HL-60 (cell line): ENCODE results near the gene YARS1.

Source experiments
- GABPA ChIP-seq: IDR thresholded peaks from 2 replicates; pipeline ENCODE4 v1.6.1; 2012; ENCODE audit warnings: low read depth
- POLR2AphosphoS5 ChIP-seq: IDR thresholded peaks from 2 replicates; pipeline ENCODE4 v1.6.1; 2012; ENCODE audit warnings: low read depth
- SPI1 ChIP-seq: IDR thresholded peaks from 2 replicates; pipeline ENCODE4 v1.6.1; 2012; ENCODE audit warnings: low read depth, mild to moderate bottlenecking, borderline replicate concordance
- TF ChIP-seq, protein P1 (sequence below): IDR thresholded peaks from one replicate; pipeline ENCODE4 v1.5.1; 2011; ENCODE audit warnings: low read length, control low read depth, inconsistent platforms; ENCODE audit not compliant: insufficient read depth
- TF ChIP-seq, protein P2 (sequence below): IDR thresholded peaks from 2 replicates; pipeline ENCODE4 v1.6.1; 2012; ENCODE audit warnings: low read depth; ENCODE audit not compliant: insufficient replicate concordance

DNA sequence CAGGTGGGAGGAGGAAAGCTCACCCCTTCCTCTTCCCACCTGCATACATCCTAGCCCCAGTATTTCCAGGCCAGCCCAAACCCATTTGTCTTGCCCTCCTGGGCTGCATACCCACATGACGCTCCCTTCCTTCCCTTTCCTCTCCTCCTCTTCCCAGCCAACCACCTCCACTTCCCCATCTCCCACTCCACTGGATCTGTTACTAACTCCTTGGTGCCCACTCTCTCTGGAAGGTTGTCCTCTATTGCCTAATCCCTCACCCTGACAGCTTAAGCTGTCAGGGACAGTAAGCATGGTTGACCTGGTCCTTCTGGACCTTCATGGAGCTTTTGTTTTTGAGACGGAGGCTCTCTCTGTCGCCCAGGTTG is 91.6 kb downstream of the YARS1 start:
- TF ChIP-seq, protein P1, sequence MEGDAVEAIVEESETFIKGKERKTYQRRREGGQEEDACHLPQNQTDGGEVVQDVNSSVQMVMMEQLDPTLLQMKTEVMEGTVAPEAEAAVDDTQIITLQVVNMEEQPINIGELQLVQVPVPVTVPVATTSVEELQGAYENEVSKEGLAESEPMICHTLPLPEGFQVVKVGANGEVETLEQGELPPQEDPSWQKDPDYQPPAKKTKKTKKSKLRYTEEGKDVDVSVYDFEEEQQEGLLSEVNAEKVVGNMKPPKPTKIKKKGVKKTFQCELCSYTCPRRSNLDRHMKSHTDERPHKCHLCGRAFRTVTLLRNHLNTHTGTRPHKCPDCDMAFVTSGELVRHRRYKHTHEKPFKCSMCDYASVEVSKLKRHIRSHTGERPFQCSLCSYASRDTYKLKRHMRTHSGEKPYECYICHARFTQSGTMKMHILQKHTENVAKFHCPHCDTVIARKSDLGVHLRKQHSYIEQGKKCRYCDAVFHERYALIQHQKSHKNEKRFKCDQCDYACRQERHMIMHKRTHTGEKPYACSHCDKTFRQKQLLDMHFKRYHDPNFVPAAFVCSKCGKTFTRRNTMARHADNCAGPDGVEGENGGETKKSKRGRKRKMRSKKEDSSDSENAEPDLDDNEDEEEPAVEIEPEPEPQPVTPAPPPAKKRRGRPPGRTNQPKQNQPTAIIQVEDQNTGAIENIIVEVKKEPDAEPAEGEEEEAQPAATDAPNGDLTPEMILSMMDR, result no peak
- no peak for TF ChIP-seq POLR2AphosphoS5
- TF ChIP-seq, protein P2, sequence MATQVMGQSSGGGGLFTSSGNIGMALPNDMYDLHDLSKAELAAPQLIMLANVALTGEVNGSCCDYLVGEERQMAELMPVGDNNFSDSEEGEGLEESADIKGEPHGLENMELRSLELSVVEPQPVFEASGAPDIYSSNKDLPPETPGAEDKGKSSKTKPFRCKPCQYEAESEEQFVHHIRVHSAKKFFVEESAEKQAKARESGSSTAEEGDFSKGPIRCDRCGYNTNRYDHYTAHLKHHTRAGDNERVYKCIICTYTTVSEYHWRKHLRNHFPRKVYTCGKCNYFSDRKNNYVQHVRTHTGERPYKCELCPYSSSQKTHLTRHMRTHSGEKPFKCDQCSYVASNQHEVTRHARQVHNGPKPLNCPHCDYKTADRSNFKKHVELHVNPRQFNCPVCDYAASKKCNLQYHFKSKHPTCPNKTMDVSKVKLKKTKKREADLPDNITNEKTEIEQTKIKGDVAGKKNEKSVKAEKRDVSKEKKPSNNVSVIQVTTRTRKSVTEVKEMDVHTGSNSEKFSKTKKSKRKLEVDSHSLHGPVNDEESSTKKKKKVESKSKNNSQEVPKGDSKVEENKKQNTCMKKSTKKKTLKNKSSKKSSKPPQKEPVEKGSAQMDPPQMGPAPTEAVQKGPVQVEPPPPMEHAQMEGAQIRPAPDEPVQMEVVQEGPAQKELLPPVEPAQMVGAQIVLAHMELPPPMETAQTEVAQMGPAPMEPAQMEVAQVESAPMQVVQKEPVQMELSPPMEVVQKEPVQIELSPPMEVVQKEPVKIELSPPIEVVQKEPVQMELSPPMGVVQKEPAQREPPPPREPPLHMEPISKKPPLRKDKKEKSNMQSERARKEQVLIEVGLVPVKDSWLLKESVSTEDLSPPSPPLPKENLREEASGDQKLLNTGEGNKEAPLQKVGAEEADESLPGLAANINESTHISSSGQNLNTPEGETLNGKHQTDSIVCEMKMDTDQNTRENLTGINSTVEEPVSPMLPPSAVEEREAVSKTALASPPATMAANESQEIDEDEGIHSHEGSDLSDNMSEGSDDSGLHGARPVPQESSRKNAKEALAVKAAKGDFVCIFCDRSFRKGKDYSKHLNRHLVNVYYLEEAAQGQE, result no peak
- no peak for TF ChIP-seq SPI1
- no peak for TF ChIP-seq GABPA
